Kidney tubule cell (primary cell): Measurements from ENCODE around the gene SLC31A2.
"Not testable (repeated sequence)": the region's sequence is repeated elsewhere in the genome, so short reads cannot be mapped to it uniquely, and the experiment has no call there.

Source experiments
- DNase-seq: peaks from one replicate; pipeline ENCODE4 v3.0.0-alpha.2; 2018; ENCODE audit warnings: low spot score

SLC31A2 gene, protein sequence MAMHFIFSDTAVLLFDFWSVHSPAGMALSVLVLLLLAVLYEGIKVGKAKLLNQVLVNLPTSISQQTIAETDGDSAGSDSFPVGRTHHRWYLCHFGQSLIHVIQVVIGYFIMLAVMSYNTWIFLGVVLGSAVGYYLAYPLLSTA

DNA sequence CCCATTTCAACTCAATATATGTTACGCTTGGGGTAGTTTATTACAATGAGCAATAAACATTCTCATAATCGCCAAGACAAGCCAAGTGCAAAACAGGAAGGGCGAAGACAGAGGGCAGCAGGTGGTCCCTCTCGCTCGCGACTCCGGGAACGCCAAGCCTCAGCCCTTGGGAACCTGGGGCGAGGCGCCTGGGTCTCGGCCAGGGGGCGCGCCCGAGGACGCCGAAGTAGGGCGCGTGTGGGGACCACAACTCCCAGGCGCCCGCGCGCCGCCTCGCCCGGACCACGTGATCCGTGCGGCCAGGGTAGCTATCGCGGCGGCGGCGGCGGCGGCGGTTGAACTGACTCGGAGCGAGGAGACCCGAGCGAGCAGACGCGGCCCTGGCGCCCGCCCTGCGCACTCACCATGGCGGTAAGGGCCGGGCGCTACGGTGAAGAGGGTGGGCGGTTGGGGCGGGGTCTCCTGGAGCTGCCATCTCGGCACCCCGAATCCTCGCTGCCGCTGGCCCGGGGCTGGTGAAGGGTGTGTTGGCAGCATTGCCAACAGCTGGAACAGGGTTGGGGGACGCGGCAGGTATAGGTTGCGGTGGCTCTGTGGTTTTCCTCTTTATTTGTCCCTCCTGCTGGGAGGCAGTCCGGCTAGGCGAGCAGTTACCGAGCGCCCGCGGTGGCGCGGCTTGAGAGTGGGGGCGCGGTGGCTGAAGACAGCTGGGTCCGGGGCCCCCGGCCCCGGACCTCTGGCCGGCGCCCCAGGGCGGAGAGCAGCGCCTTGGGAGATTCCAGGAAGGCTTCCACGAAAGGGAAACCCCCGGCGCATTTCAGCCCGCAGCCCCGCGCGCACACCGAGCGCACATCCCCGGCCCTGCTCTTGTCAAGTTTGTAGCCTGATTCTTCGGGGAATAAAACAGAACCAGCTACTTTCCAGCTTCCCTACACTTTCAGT, at the start of gene SLC31A2:
Gene SLC31A2 (plus strand): TSS at position 338 of the 942 bp plus-strand sequence. CDS start 68 bp downstream, at position 406.
- DNase-seq: peak; percentile 87

DNA sequence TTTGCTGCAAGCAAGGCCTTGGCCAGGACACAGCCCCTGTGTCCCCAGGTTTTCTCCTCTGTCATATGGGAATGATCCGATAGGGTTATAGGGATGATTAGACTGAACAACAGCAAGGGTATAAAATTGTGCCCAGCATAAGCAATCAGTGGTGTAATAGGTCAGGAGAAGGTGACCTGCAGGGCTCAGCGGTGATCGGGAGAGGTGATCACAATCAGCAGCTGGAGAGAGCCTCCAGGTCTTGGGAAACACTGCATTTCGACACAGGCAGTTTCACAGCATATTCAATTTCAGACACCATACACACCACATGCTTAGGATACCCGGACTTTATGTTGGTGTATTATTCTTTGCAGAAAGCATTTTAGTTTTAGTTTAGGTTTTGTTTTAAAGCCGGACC, 45.5 kb upstream of the SLC31A2 start:
- not testable (repeated sequence) for DNase-seq

DNA sequence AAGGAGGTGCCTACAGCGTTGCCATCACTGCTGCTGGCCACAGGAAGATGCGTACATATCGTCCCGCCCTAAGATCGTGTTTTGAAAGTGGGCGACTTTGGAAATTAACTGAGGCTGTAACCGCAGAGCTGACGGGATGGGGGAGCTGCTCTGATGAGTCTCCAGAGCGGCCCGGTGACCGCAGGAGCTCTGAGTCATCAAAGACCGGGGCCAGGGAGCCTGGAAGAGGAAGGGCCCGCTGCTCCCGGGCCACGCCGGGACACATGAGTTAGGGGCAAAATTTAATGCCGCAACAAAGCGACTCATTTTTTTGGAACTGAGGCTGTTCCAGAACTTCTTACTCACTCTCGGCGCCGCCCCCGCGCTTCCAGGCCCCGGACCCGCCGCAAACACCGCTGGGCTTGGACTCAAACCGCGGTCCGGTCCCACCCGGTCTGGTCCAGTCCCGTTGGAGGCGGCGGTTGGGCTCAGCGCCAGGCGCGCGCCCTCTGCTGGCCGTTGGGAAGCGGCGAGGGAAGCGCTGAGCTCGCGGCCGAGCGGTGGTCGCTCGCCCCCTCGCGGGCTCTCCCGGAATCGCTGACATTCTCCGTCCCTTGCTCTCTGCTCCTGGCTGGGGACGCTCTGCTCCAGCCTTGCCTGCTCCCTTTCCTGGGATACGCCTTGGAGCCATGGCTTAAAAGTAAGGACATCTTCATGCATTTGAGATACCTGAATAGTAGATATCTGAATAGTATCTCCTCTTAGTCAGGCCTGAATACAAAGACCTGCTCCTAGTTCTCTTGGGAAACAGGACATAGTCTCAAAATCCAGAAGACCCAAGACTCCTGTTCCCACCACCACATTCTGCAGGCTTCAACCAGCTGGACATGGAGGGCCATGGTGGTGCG, 39.5 kb upstream of the SLC31A2 start:
- DNase-seq: not testable (repeated sequence)

DNA sequence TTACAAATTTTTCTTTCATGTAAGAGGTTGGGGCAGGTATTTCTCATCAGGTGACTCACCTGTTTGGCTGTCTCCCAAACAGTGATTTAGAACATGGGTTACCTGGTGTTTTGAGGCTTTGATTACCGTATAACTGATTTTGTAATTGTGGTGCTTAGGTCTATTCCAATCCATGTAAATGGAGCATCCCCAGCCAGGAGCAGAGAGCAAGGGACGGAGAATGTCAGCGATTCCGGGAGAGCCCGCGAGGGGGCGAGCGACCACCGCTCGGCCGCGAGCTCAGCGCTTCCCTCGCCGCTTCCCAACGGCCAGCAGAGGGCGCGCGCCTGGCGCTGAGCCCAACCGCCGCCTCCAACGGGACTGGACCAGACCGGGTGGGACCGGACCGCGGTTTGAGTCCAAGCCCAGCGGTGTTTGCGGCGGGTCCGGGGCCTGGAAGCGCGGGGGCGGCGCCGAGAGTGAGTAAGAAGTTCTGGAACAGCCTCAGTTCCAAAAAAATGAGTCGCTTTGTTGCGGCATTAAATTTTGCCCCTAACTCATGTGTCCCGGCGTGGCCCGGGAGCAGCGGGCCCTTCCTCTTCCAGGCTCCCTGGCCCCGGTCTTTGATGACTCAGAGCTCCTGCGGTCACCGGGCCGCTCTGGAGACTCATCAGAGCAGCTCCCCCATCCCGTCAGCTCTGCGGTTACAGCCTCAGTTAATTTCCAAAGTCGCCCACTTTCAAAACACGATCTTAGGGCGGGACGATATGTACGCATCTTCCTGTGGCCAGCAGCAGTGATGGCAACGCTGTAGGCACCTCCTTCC, 37.9 kb upstream of the SLC31A2 start:
- DNase-seq: peak; percentile 59

DNA sequence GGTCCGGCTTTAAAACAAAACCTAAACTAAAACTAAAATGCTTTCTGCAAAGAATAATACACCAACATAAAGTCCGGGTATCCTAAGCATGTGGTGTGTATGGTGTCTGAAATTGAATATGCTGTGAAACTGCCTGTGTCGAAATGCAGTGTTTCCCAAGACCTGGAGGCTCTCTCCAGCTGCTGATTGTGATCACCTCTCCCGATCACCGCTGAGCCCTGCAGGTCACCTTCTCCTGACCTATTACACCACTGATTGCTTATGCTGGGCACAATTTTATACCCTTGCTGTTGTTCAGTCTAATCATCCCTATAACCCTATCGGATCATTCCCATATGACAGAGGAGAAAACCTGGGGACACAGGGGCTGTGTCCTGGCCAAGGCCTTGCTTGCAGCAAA, 32.0 kb upstream of the SLC31A2 start:
- DNase-seq: not testable (repeated sequence)

DNA sequence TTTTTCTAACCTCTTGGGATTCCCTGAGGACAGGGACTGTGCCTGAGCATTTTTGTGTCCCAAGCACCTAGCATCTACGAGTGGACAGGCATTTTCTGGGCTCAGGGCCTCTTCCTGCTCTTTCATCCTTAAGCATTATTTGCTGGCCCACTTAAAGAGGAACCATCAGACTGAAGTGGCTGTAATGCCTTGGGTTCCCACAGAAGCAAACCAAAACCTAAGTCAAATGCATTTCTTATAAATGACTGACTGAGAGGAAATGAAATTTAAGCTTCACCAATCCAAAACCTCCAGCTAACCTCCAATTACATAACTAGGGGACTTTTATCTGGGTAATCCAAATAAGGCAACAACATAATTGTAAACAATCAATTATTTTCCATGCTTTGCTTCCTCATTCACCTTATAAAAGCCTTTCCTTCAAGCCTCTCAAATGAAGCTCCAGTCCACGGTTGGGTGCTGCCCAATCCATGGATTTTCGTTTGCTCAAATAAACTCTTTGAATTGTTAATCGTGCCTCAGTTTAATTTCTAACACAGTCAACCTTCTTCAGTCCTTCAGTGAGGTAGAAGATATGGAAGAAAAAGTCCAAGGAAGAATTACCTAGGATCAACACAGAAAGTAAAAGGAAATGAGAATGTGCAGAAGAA, 25.3 kb upstream of the SLC31A2 start:
- no peak for DNase-seq

DNA sequence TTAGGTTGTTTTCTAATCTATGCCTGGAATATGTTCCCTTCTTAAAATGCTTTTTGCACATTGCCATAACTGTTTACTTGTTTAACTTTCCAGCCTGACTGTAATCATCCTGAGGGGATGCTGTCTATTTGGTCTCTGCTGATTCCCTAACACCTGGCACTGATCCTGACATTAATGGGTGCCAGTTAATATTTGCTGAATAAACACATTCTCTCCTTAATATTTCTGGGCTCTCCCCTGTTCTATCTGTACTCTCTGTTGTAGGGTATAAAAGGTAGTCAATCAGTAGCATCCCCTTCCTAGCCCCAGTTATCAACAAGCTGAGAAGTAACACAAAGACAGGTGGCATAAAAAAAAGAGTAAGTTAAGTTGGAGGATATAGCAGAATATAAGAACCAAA, 21.3 kb upstream of the SLC31A2 start:
- no peak for DNase-seq

DNA sequence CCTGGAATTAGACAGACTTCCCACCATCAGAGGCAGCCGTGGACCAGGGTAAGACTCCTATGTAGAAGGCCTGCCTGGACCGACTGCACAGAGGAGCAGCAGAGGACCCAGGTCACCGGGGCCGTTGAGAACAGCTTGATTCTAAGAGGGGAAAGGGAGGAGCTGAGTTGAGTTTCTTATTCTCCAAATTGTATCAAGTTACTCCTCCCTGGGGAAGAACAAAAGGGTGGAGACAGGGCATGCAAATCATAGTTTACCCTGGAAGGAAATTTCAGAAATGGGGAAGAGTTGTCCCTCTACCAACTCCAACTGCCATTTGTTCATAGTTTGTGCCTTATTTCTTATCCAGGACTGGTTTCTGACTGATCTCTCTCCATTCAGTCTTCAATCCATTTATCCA, 20.9 kb upstream of the SLC31A2 start:
- no peak for DNase-seq

DNA sequence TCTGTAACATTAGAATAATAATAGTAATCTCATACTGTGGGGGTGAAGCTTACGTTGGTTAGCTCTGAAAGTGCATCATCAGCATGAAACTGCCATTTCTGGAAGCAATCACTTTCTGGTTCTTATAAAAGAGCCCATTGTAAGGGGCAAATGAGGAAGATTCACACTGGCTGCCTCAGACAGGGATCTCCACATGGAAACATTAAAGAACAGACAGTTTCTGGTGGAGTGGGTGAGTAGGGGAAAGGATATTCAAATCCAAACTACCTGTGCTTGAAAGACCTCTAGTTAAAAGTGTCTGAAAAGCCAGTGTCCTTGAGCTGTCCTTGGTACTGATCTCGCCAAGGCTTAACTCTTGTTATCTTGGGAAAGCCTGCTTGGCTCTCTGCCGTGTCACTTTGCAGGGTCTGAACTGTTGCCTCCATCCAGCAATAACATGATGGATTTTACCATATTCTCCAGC, 19.1 kb upstream of the SLC31A2 start:
- peak; percentile 15 for DNase-seq

DNA sequence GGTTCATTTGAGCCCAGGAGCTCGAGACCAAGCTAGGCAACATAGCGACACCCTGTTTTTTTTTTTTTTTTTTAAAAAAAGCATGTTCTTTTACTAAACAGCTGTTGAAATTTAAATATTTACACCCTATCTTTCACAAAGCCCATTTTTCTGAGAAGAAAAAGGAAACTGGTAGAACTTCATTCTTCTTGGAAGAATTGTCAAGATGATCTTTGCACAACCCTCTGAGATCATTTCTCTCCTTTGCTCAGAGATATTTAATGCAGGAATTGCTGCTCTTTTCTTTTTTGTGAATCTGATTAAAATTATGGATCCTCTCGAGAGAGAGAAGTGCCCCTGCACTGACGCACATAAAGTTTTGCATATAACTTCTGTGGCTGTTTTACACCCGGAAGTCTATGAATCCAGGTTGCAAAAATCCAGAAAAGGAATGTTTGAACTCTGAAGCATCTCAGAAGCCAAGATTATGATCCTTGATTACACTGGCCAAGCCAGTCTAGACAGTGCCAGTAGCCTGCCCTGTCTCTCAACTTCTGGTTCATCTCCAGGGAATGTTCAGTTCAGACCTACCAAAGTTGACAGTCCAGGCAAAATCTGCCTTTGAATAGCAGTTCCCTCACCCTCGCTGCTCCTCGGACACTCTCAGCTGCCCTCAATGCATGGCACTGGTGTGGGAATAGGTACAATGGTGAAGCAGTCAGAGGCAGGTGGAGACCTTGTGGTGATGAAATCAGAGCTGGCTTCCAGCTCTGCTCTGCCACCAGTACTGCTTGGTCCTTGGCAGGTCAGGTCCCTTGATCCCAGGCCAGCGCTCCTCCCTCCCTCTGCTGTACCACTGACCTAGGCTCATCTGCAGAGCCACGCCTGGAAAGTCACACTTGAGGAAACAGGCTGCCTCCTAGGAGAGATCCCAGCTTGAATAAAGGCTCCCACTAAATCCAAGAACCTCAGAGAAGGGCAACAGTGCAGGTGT, 13.3 kb upstream of the SLC31A2 start:
- DNase-seq: no peak

DNA sequence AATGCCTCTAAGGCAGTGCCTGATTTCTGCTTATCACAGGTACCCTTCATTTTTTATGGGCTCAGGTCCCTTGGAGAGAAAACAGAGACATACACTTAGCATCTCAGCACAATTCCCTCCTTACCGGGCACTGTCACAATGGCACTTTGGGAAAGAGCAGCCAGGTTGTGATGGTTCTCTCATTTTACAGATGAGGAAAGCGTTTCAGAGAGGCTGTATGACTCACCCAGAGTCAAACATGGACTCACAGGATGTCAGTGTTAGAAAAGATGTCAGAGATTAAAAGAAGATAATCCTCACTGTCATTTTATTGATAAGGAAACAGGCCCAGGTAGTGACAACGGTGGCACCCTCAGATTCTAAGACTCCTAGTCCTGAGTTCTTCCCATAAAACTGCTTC, 12.0 kb upstream of the SLC31A2 start:
- no peak for DNase-seq

DNA sequence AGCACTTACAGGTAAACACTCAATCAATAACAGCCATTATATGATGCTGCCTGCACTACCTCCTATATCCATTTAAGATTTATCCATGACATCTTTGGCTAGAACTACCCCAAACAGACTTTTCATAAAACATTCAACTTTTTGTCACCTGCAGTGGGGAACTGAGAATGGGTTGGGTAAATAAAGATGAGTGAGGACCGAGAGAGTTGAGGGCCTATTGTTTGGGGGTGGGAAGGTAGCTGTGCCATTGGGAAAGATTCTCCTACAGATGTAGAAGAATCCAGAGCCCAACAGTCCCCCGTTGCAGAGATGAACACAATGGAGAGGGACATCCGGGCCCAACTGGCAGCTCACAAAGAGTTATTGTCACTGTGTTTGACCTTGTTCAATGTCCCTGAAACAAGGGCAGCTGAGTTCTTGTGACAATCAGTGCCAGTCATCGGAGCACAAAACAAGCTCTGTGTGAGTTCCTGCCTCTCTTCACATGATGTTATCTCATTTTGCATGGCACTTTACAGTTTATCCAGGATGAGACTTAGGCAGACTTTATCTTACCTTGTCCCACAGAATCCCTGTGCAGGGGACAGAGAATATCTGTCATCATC, 11.5 kb upstream of the SLC31A2 start:
- no peak for DNase-seq

DNA sequence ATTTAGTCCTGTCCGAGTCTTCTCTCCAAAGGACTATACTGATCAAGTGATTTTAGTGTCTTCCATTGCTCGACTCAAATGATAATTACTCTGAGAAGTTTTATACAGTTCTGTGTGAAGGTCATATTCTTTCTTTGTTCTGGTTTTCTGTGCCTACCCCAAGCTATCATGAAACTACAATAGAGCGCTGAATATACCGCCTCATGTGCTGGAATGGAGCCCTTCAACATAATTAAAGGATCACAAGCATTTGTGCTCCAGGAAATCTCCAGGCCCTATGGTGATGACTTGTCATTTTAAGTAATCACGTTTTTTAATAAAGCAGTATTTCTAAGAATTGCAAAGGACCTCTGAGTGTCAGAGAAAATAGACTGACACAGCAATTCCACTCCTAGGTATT, 10.9 kb upstream of the SLC31A2 start:
- no peak for DNase-seq

DNA sequence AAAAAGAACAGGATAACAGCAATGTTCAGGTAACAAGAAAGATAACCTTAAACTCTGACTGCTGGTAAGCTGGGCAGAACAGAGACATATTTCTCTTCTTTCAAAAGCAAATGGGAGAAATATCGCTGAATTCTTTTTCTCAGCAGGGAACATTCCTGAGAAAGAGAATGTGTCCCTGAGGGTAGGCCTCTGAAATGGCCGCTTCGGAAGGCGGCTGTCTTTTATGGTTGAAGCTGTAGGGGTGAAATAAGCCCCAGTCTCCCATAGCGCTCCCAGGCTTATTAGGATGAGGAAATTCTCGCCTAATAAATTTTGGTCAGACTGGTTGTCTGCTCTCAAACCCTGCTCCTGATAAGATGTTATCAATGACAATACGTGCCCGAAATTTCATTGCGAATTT, 9.9 kb upstream of the SLC31A2 start:
- DNase-seq: not testable (repeated sequence)

DNA sequence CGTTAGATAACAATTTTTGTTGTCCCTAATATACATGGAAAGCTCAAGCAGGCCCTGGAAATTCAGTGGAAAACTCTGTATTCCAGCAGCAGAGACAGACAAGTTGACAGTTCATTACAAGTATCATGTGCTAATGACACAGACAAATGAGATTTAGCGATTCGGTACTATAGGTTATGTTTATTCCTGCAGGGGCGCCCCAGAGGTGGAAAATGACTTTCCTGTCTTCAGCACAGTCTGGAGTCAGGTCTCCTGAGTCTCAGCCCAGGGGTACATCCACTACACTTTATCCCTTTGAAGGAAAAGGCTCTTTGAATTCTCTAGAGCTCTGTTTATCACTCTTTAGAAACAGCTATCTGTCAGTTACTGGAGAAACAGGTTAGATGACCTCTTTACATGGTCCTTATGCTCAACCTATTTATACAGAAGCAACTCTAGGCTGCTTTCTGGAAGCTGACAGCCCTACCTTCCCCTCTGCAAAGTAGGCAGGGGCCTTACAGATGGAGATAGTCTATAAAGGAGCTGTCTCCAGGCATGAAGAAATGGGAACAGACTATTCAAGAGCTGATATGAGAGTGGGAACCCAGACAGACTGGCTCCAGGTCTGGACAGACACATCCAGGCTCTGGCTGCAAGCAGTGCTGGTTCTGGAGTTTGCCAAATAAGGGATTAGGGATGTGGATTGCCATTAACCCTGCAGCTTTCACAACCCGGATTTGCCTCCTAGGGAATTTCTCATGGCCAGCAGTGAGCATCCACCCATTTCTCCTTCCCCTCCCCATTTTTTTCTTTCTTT, 7.2 kb upstream of the SLC31A2 start:
- DNase-seq: no peak

DNA sequence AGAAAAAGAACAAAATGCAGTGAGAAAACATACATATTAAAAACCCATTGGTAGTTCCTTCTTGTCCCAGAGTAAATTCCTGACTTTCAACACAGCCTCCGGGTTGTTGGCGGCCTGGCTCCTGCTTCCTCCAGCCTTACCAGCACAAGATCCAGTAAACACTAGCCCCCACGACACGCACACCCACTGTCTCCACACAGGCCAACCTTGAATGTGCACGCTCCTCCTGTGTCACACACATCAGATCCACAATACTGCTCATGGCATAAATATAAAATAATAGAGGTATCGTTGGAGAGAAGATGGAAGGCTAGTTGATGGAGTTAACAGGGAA, 2.5 kb upstream of the SLC31A2 start:
- DNase-seq: no peak

DNA sequence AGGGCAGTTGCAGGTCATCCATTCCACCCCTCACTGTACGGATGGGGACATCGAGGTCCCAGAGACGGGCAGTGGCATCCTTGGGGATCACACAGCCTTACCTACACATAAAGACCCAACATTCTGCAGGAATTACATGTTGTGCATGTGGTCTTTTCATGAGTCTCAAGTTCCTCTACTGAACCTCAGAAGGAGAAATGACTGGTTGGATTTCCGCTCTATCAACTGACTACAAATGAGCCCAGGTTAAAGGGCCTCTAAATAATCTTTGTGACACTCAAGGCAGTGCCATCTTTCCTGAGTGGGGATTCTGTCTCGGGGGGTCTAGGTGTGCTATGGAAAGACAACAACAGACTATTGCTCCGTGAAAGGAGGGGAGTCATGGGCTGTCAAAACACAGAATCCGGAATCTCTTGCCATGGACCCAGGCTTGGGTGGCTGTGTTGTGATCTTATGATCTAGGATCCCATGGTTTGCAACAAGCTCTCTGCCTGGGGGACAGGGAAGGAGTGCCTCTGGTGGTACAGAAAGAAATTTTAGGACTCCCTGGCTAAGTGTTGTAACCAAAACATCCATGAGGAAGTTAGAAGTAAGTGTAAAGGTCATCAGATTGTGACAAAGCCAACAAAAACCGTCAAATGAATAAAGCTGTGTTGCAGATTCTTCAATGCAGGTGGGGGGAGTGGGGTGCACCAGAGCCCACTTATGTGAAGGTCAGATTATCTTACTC, 1.9 kb upstream of the SLC31A2 start:
- DNase-seq: no peak

DNA sequence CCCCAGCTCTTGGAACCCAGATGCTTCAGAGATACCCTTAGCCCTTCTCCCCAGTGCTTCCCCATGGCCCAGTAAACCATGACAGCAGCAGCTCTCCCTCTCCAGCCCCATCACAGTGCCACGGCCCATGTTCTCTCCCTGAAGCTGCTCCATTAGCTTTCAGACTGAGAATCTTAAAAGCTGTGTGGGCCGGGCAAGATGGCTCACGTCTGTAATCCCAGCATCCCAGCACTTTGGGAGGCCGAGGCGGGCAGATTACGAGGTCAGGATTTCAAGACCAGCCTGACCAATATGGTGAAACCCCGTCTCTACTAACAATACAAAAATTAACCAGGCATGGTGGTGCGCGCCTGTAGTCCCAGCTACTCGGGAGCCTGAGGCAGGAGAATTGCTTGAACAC, 1.2 kb upstream of the SLC31A2 start:
- DNase-seq: not testable (repeated sequence)
